Stomach (tissue), 9 donors: ENCODE measurements around the gene TEX2. TPM values are rescaled to one million over a fixed set of nuclear protein-coding genes. Genes with fewer than 3 reads are reported as not detected.

Experiments used
- DNase-seq, 2 donors: peaks; one replicate each; pipeline versions ENCODE4 v3.0.0 to v3.0.0-alpha.2; 2013 to 2019
- H3K27ac ChIP-seq, 5 donors: fragments of 200-600 bp in 4 of 5; sonication (generic) in 4 of 5; one replicate each; pipeline ENCODE4 v1.5.1; 2013 to 2019; ENCODE audit warnings: mild to moderate bottlenecking in 1 of 5, moderate library complexity in 1 of 5
- H3K27me3 ChIP-seq, 3 donors: fragments of 200-600 bp; sonication (generic); one replicate each; pipeline ENCODE4 v1.5.1; 2017 to 2019; ENCODE audit warnings: mixed run types in 1 of 3
- H3K36me3 ChIP-seq, 4 donors: fragments of 200-600 bp; sonication (generic); 1 replicate in 3 of 4; 2 replicates in 1 of 4; pipeline ENCODE4 v1.5.1; 2016 to 2019
- H3K4me1 ChIP-seq, 4 donors: fragments of 200-600 bp; sonication (generic); one replicate each; pipeline ENCODE4 v1.5.1; 2016 to 2019
- H3K4me3 ChIP-seq, 4 donors: fragments of 200-600 bp; sonication (generic) in 3 of 4; one replicate each; pipeline ENCODE4 v1.5.1; 2016 to 2019; ENCODE audit warnings: mild to moderate bottlenecking in 1 of 4
- H3K9me3 ChIP-seq, 4 donors: fragments of 200-600 bp; sonication (generic); one replicate each; pipeline ENCODE4 v1.5.1; 2016 to 2019
- EP300 ChIP-seq: sonication (generic); formaldehyde crosslinking; IDR thresholded peaks from one replicate; pipeline ENCODE4 v1.6.1; 2017; ENCODE audit warnings: antibody characterized with exemption
- POLR2A ChIP-seq, 4 donors: fragments of 450-650 bp; IDR thresholded peaks; one replicate each; pipeline ENCODE4 v1.6.1; 2016; ENCODE audit warnings: antibody characterized with exemption in 4 of 4, control low read depth in 2 of 4, mild to moderate bottlenecking in 1 of 4, moderate library complexity in 1 of 4
- POLR2AphosphoS5 ChIP-seq, 3 donors: sonication (generic); formaldehyde crosslinking; IDR thresholded peaks; one replicate each; pipeline ENCODE4 v1.6.1; 2016; ENCODE audit warnings: antibody characterized with exemption in 3 of 3
- WGBS, 5 donors: extraction: QIAGEN DNeasy Blood & Tissue Kit in 3 of 5; methylation state at CpG; one replicate each; pipeline versions ENCODE4 v1.1.5 to v1.1.7; 2013 to 2018; 5-methylcytosine and 5-hydroxymethylcytosine counted together
- intact Hi-C: fragments of 100-400 bp; cut with DNase I; formaldehyde crosslinking; loops from one replicate; pipeline ENCODE4 v1.15.1; 2023; ENCODE audit warnings: low total_unique reads
- polyA plus RNA-seq, 3 donors: library from polyadenylated mRNA; stranded (reverse); fragments of 200-250 nt; gene quantifications; one replicate each; pipeline ENCODE4 v1.2.3, GENCODE V29; 2013
- total RNA-seq, 5 donors: library from RNA; depleted of rRNA; stranded (reverse); fragments of >200 nt; gene quantifications; one replicate each; pipeline versions ENCODE4 v1.1.0 to v1.2.3, GENCODE V29; 2014 to 2016
- TF ChIP-seq, protein P1 (sequence below), 7 experiments: fragments of 450-650 bp in 4 of 7; fragments of 200-600 bp in 3 of 7; sonication (generic) in 3 of 7; IDR thresholded peaks; one replicate each; pipeline ENCODE4 v1.5.1; 2016 to 2019; ENCODE audit warnings: antibody characterized with exemption in 7 of 7, control low read depth in 2 of 7, mild to moderate bottlenecking in 1 of 7
- donor health status: healthy with polysubstance abuse.
- donor health status: Bipolar disorder and iron deficiency.
- donor health status: healthy.

TEX2 gene
- total and polyA plus RNA-seq, 8 donors, result 5.8 to 50.6 (median 26.1) TPM

DNA sequence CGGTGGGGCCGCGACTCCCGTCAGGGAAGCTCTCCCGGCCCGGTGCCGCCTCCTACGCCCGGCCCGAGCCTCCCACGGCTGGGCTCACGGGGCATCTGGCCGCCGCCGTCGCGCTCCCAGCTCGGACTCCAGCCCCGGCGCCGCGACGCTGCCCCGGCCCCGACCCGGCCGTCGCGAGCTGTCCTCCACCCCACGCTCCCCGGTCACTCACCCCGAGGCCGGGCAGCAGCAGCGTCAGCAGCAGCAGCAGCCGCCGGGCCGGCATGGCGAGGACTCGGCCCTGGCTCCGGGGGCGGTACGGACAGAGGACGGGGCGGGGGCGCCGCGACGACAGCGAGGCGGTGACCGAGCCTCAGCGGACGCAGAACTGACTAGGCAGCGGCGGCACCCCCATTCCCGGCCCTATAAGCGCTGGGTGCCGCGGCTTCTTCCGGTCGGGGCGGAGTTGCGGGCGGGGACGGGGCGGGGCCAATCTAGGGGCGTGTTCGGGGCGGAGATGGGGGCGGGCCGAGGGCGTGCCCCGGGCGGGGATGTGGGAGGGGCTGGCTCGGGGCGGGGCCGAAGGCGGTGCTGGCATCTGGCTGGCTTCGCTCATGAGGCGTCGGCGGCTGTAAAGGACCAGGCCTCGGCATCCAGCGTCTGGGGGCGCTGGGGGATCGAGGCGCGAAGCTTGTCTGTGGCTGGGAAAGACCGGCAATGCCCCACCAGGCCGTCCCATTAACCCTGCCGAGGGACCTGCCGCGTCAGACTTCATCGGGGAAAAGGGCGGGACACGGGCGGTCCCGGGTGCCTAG is 133.1 kb downstream of the TEX2 start, which contains the start of gene ERN1:
TSS of gene ERN1 (minus strand) at position 380 of the 794 bp plus-strand sequence. CDS start at position 265, 115 bp downstream.
- peaks cover 14 to 66% (median 42%) of the 10 kb centered on the region in 4 donors for H3K4me1 ChIP-seq
- intact Hi-C loops, result loop anchor here (5.0 to 10.0 kb wide), 3 partner anchors 75 to 215 kb away; partner anchors contain the start of genes CSHL1 and GH1
- H3K4me3 ChIP-seq, result peak within 1 kb of the TSS; percentile 66 to 93 (median 73)
- H3K27me3 ChIP-seq, result no peaks in the 10 kb centered on the region
- peak; percentile 94 to 98 for DNase-seq
- H3K9me3 ChIP-seq, result no peaks in the 10 kb centered on the region
- no peaks in the 10 kb centered on the region for H3K36me3 ChIP-seq
- peak in 2 of 4 donors; percentile 9 to 77 for TF ChIP-seq POLR2A (IDR thresholded peaks at IDR 0.05)
- peak; percentile 80 to 98 (median 93) for TF ChIP-seq POLR2AphosphoS5 (IDR thresholded peaks at IDR 0.05)
- TF ChIP-seq, protein P1, sequence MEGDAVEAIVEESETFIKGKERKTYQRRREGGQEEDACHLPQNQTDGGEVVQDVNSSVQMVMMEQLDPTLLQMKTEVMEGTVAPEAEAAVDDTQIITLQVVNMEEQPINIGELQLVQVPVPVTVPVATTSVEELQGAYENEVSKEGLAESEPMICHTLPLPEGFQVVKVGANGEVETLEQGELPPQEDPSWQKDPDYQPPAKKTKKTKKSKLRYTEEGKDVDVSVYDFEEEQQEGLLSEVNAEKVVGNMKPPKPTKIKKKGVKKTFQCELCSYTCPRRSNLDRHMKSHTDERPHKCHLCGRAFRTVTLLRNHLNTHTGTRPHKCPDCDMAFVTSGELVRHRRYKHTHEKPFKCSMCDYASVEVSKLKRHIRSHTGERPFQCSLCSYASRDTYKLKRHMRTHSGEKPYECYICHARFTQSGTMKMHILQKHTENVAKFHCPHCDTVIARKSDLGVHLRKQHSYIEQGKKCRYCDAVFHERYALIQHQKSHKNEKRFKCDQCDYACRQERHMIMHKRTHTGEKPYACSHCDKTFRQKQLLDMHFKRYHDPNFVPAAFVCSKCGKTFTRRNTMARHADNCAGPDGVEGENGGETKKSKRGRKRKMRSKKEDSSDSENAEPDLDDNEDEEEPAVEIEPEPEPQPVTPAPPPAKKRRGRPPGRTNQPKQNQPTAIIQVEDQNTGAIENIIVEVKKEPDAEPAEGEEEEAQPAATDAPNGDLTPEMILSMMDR (IDR thresholded peaks at IDR 0.05), result no peak
- TF ChIP-seq EP300, result peak; percentile 17
- 1 to 2% (median 1%) methylated on average over 30 to 98 of the region's 98 CpGs for WGBS, 5 donors
- H3K27ac ChIP-seq, result peak within 1 kb of the TSS; percentile 93 to 100 (median 98)

DNA sequence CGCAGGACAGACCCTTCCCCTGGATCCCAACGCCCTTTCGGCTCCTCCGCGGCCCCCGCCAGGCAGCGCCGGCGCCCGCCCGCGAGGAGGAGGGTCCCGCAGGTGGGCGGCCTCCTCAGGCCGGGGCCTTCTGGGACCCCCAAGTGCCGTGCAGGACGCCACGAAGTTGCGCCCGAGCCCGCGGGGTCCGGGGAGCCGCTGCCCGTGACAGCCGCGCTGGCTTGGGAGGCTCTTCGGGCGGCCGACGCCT is 133.6 kb downstream of the TEX2 start:
- Histone ChIP-seq H3K4me1 (peaks cover 14 to 66% (median 42%) of the 10 kb centered on the region in 4 donors), H3K4me3 (peak overlapping the region; percentile 66 to 93 (median 73)), H3K27ac (peak overlapping the region; percentile 93 to 100 (median 98)), H3K36me3 (peaks cover 0 to 3% (median under 1%) of the 10 kb centered on the region in 4 donors), H3K9me3 (no peaks in the 10 kb centered on the region), H3K27me3 (no peaks in the 10 kb centered on the region)
- DNase-seq, result no peak
- TF ChIP-seq, protein P1 (IDR thresholded peaks at IDR 0.05), result no peak
- TF ChIP-seq POLR2A (IDR thresholded peaks at IDR 0.05) (no peak), POLR2AphosphoS5 (IDR thresholded peaks at IDR 0.05) (no peak)
- intact Hi-C loops, result no loop called here
- 0 to 1% (median 0%) methylated on average over 2 to 31 of the region's 31 CpGs for WGBS, 5 donors

DNA sequence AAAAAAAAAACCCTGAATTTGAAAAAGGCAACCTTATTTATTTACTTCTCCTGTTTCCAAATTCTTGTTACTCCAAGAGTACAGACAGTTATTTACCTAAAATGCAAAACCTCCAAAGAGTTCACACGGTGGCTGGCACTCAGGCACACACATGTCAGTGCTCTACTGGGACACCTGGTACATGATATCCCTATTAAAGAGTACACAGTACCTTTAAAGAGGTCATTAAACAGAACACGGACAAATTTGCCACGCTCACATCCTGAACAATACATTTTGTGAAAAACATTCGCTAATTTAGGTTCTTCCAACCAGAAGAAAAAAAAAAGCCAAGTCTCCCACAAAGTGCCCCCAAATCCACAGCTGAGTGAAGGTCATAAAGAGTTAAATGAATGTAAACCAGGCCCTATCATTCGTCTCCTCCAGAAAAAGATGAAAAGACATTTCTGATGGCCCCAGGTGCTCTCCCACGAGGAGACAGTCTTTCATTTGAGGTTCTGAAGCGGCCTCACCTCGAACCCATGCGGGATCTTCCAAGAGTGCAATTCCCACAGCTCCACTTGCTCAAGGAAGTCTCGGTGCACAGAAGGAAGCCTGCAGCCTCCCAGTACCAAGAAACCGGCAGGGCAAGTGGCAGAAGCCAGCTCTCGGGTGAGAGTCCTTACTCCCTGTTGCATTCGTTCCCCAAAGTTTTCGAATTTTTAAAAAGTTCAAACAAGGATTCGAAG is 134.1 kb downstream of the TEX2 start:
- H3K27ac ChIP-seq, result peak overlapping the region; percentile 93 to 100 (median 98)
- DNase-seq, result peak; percentile 53 to 72
- 5 to 9% (median 8%) methylated on average over 14 to 15 of the region's 15 CpGs for WGBS, 5 donors
- H3K27me3 ChIP-seq, result no peaks in the 10 kb centered on the region
- H3K4me3 ChIP-seq, result peak overlapping the region; percentile 66 to 93 (median 73)
- H3K36me3 ChIP-seq, result peaks cover 0 to 6% (median 2%) of the 10 kb centered on the region in 4 donors
- peaks cover 14 to 70% (median 42%) of the 10 kb centered on the region in 4 donors for H3K4me1 ChIP-seq
- peak in 1 of 3 donors; percentile 28 for TF ChIP-seq POLR2AphosphoS5 (IDR thresholded peaks at IDR 0.05)
- TF ChIP-seq, protein P1 (IDR thresholded peaks at IDR 0.05), result no peak
- intact Hi-C loops, result no loop called here
- no peaks in the 10 kb centered on the region for H3K9me3 ChIP-seq

DNA sequence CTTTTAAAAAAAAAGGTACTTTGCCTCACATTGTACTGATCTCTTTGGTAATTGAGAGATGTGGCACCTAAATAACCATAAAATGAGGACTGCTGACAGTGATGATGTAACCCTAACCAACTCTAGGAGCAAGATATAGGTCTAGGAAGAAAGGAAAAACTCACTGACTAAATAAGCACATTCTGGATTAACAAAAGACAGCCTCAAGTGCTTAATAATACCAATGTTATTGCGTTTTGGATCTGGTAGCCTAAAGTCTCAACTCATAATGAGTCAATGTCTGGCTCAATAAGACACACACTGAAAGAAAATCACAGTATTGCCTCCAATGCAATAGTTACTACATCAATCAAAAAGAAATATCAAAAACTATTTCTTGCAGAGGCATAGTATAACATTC is 136.1 kb downstream of the TEX2 start:
- no peak for TF ChIP-seq EP300
- no peak for TF ChIP-seq POLR2AphosphoS5 (IDR thresholded peaks at IDR 0.05)
- no peaks in the 10 kb centered on the region for H3K9me3 ChIP-seq
- peaks cover 0 to 6% (median 2%) of the 10 kb centered on the region in 4 donors for H3K36me3 ChIP-seq
- H3K27ac ChIP-seq, result peak overlapping the region in 3 of 5 donors; percentile 40 to 98 (median 95)
- H3K4me1 ChIP-seq, result peaks cover 14 to 82% (median 42%) of the 10 kb centered on the region in 4 donors
- H3K4me3 ChIP-seq, result peak overlapping the region in 2 of 4 donors; percentile 66 to 72
- DNase-seq, result no peak
- intact Hi-C loops, result no loop called here
- 19 to 63% (median 42%) methylated on average over 1 of the region's 1 CpG for WGBS, 5 donors
- H3K27me3 ChIP-seq, result no peaks in the 10 kb centered on the region
